ENCODE results near the gene TTC21A. TPM values are rescaled to one million over a fixed set of nuclear protein-coding genes. Genes with fewer than 3 reads are reported as not detected.
A peak's percentile ranks its signal among the peaks of the same experiment; 100 is the strongest.

TTC21A gene
- total RNA-seq, 1 donor from 2014 or later: 18.8 TPM

GRCh38 chr3:39098473-39099000, 8.9 kb upstream of the TTC21A start:
- no peak overlapping the region for H3K4me3 ChIP-seq
- ATAC-seq: no peak

GRCh38 chr3:39099242-39099641, 8.2 kb upstream of the TTC21A start:
- intact Hi-C loops (cut with DNase I): no loop called here
- H3K36me3 ChIP-seq: peaks cover 66% of the 10 kb centered on the region
- no peak for TF ChIP-seq CTCF (IDR thresholded peaks at IDR 0.05)
- DNase-seq: no peak
- peaks cover 17% of the 10 kb centered on the region for H3K4me1 ChIP-seq
- H3K27me3 ChIP-seq (ENCODE audit: low read depth): no peaks in the 10 kb centered on the region
- no peak for ATAC-seq
- no peak overlapping the region for H3K27ac ChIP-seq
- no peaks in the 10 kb centered on the region for H3K9me3 ChIP-seq
- H3K4me3 ChIP-seq: no peak overlapping the region

More at GRCh38 chr3:39098473-39099000, 8.9 kb upstream of the TTC21A start:
- intact Hi-C loops (cut with DNase I): no loop called here
- Histone ChIP-seq H3K27me3 (ENCODE audit: low read depth) (no peaks in the 10 kb centered on the region), H3K4me1 (peaks cover 10% of the 10 kb centered on the region), H3K9me3 (no peaks in the 10 kb centered on the region), H3K36me3 (peaks cover 73% of the 10 kb centered on the region), H3K27ac (no peak overlapping the region)
- no peak for DNase-seq
- TF ChIP-seq CTCF (IDR thresholded peaks at IDR 0.05): no peak

- H3K4me3 ChIP-seq: no peak overlapping the region
- intact Hi-C loops (cut with DNase I): no loop called here
- DNase-seq (no peak), ATAC-seq (no peak)
- H3K27me3 ChIP-seq (ENCODE audit: low read depth): no peaks in the 10 kb centered on the region
- no peaks in the 10 kb centered on the region for H3K9me3 ChIP-seq
- no peak overlapping the region for H3K27ac ChIP-seq
- TF ChIP-seq CTCF (IDR thresholded peaks at IDR 0.05): no peak
- H3K36me3 ChIP-seq: peaks cover 59% of the 10 kb centered on the region
- H3K4me1 ChIP-seq: peaks cover 24% of the 10 kb centered on the region
Measured at GRCh38 chr3:39099738-39100499, 7.6 kb upstream of the TTC21A start.

- intact Hi-C loops (cut with DNase I): no loop called here
- H3K36me3 ChIP-seq: peaks cover 54% of the 10 kb centered on the region
- DNase-seq (no peak), ATAC-seq (no peak)
- H3K9me3 ChIP-seq: no peaks in the 10 kb centered on the region
- no peak overlapping the region for H3K27ac ChIP-seq
- H3K4me3 ChIP-seq: no peak overlapping the region
- TF ChIP-seq CTCF (IDR thresholded peaks at IDR 0.05): no peak
- H3K27me3 ChIP-seq (ENCODE audit: low read depth): no peaks in the 10 kb centered on the region
- peaks cover 30% of the 10 kb centered on the region for H3K4me1 ChIP-seq
Measured at GRCh38 chr3:39100500-39100886, 7.0 kb upstream of the TTC21A start.

- TF ChIP-seq CTCF (IDR thresholded peaks at IDR 0.05): peak; percentile 59
Measured at GRCh38 chr3:39101022-39101689, 6.3 kb upstream of the TTC21A start.

More at GRCh38 chr3:39101022-39101689, 6.3 kb upstream of the TTC21A start:
- DNase-seq (no peak), ATAC-seq (peak; percentile 63 to 65)
- Histone ChIP-seq H3K36me3 (peaks cover 47% of the 10 kb centered on the region), H3K9me3 (no peaks in the 10 kb centered on the region), H3K27ac (no peak overlapping the region), H3K4me1 (peaks cover 36% of the 10 kb centered on the region), H3K4me3 (no peak overlapping the region), H3K27me3 (ENCODE audit: low read depth) (no peaks in the 10 kb centered on the region)
- intact Hi-C loops (cut with DNase I): no loop called here

All from lower lobe of right lung (tissue), 2 donors.